Activated T-cell treated with anti-CD3 and anti-CD28 coated beads for 1 hour (primary cell): ENCODE measurements around the gene NBDY.
"Not testable (repeated sequence)": the region's sequence is repeated elsewhere in the genome, so short reads cannot be mapped to it uniquely, and the experiment has no call there.

Source experiments
- DNase-seq: peaks from one replicate; pipeline ENCODE4 v3.0.0-alpha.2; 2020; ENCODE audit warnings: low read depth

Gene NBDY, protein sequence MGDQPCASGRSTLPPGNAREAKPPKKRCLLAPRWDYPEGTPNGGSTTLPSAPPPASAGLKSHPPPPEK

DNA sequence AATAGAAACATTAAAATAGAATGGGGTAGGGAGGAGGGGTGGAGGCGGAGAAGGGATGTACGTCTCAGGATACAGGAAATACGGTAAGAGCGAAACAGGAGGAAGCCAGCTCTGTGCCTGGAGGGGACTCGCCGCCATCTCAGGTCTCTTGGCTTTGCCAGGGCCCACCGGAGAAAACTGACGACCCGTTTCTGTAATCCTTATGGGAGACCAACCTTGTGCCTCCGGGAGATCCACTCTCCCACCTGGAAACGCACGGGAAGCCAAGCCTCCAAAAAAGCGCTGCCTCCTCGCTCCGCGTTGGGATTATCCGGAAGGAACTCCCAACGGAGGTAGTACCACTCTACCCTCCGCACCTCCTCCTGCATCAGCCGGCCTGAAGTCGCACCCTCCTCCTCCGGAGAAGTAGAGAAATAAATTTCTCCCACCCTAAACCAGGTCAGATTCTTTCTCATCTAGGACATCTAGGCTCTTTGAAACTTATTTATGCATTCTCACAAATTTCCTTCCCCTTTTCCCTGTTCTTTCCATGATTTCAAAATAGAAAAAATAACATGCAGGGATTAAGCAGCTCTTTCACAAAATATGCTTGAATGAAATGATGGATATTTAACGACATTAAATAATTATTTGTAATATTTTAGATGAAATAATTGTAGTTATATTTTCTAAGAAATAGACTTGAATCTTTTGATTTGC is at the start of gene NBDY:
Gene NBDY, plus strand, starts transcription at position 92 of the 699 bp plus-strand sequence. Its CDS starts 111 bp downstream, at position 203.
- no peak for DNase-seq

DNA sequence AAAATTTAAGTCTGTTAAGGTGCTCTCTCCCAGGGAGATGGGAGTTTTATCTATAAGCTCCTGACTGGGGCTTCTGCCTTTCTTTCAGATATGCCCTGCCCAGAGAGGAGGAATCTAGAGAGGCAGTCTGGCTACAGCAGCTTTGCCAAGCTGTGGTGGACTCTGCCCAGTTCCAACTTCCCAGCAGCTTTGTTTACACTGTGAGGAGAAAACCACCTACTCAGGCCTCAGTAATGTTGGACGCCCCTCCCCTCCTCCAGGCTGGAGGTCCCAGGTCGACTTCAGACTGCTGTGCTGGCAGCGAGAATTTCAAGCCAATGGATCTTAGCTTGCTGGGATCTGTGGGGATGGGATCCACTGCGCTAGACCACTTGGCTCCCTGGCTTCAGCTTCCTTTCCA is 24.5 kb upstream of the NBDY start:
- not testable (repeated sequence) for DNase-seq

GRCh38 chrX:56726605-56727004 is 2.4 kb upstream of the NBDY start:
- DNase-seq = no peak

- no peak for DNase-seq
These were observed 1.5 kb upstream of the NBDY start for GRCh38 chrX:56727531-56727930.

GRCh38 chrX:56728321-56728720 is 722 bp upstream of the NBDY start:
- DNase-seq = no peak

DNA sequence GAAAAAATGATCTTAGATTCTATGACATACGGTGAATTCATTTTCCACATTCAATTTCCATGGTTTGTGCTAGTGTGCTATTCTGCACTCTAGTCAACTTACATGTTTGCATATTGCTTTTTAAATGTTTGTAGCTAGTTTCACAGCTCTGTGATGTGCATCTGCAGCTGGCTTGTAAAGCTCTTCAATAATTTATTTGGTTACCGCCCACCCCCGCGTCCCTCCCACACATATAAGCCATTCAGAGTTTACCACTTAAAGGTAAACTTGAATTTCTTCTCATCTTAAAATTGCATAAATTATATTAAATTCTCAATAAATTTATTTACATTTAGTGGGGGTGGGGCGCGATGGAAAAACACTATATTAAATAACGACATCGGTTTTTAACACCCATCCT is 291 bp upstream of the NBDY start:
- no peak for DNase-seq

DNA sequence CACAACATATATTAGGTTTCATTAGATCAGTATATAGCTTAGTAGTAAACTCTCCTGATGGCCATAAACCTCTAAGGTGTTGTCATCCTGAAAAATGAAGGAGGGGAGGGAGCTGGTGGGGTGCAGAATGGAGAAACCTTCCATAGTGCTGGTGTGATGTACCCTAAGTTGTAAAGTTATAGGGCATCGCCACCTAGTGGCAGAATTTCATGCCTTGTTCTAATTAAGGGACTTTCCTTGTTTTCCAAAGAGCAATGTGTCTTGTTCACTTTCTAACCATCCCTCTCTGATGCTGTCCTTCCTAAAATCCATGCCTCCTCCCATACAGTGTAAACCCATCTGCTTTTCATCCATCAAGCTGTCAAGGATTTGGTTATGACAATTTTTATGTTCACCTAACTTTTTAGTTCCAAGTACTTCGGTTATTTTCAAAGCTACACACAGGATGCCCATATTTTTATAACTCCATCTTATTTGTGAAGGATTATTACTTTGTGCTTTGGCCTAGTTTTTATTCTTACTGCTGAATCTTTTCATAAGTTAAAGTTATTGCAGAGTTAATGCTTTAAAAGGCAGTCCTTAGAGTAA is 4.5 kb downstream of the NBDY start:
- DNase-seq = peak; percentile 24

DNA sequence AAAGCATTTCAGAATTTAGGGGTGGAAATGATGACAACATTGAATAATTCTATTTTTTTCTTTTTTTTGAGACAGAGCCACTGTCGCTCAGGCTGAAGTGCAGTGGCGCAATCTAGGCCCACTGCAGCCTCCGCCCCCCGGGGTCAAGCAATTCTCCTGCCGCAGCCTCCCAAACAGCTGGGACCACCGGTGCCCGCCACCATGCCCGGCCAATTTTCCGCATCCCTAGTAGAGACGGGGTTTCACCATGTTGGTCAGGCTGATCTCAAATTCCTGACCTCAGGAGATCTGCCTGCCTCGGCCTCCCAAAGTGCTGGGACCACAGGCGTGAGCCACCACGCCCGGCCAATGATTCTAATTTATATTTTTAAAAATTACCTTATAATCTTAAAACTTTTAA is 7.2 kb downstream of the NBDY start:
- DNase-seq = no peak

GRCh38 chrX:56738670-56739069 is 9.6 kb downstream of the NBDY start:
- no peak for DNase-seq

DNA sequence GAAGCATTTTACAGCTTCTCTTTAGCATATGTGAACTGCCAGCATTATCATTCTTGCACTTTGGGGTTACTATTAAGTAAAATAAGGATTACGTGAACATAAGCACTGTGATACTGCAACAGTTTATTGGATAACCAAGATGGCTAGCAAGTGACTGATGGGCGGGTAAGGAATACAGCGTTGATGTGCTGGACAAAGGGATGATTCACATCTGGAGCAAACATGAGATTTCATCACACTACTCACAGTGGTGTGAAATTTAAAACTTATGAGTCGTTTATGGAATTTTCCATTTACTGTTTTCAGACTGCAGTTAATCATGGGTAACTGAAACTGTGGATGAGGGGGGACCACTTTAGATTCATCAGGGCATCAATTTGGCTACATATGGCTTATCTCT is 16.0 kb downstream of the NBDY start:
- DNase-seq = no peak

DNA sequence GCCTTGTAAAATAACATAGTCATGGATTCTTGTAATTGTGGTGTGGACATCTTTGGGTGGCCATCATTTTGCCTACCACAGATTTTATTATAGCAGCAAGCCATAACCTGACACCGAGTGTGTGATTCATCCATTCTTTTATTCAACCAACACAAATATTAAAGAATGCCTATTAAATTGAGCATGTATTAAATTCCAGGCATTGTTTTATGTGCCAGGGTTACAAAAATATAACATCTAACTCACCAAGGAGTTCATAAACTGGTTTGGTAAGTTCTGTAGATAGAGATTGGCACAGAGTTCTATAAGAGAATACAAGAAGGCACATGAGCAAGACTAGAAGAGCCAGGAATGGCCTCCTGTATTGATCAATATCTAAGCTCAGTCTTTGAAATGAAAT is 18.0 kb downstream of the NBDY start:
- no peak for DNase-seq

DNA sequence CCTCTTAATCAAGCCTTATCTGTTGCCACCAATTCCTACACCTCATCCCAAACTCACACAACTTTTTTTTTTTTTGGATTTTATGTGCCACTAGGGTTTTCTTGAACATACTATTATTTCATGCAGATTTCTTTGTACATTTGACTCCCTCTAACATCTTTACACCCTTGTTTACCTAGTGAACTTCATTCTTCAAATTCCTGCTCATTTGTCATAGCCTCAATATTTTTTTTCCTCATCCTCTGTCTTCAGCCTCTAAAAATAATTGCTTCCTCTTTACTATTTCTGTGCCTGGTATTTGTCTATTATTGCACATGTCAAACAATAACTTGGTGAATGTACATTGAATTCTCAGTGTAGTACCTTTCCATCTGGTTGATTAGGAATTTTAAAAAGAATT is 22.0 kb downstream of the NBDY start:
- DNase-seq = no peak

DNA sequence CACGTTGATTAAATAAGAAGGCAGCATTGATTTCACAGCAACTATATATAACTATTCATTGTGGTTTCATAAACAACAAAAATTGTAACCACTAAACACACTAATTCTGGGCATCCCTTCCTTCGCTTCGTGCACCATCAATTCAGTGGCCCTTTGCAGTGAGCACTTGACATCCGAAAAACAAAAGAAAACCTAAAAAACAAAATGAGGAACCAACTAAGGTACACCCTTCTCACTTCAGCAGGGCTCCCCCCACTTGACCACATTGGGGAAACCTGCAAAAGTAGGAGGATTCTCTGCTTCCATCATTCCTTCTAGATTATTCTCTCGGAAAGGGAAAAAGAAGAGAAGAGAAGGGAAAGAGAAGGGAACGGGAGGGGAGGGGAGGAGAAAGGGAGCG is 28.3 kb downstream of the NBDY start:
- DNase-seq = no peak

DNA sequence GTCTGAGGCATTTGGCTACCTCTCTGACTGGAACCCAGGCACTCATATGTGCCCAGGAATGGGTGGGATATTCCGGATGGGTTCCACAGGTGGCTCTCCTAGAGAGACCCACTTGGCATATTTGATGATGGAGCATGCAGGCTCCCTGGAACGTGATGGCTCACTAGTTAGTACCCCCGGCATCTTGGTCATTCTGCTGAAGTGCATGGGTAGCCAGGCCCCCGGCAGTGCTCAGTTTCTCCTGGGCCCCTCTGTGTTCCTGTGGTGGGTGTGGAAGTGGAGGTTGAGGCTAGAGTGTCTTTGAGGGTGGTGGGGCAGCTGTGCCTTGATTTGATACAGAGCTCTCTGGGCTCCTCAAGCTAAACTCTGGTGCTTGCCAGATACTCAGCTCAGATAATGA is 29.4 kb downstream of the NBDY start:
- DNase-seq = no peak

DNA sequence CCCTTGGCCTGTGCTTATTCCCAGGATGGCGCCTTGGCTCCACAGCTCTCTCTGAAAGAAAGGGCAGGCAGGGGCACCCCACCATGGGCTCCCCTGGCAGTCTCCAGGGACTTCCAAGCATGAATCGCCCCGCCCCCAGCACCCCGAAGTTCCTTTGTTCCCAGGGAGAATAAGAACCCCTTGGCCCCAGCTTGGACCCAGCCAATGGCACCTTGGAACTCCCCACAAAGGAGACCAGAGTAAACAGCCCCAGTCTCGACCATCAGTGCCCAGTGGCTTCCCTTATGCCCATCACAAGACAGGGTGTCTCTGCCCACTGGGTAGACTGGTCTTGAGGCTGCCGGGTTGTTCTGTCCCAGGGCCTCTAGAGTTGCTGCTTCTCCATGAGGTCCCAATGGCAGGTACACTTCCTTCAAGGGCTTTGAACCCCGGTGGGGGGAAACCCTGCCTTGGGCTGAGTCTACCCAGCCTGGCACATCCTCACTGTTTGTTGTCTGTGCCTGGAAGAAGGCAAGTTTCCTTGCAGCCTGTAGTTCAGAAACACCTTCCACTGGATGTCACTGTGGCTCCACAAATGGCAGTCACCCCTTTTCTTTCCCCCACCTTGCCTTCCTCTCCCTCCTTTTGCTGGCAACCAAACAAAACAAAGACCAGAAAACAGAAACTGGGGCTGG is 30.8 kb downstream of the NBDY start:
- no peak for DNase-seq

DNA sequence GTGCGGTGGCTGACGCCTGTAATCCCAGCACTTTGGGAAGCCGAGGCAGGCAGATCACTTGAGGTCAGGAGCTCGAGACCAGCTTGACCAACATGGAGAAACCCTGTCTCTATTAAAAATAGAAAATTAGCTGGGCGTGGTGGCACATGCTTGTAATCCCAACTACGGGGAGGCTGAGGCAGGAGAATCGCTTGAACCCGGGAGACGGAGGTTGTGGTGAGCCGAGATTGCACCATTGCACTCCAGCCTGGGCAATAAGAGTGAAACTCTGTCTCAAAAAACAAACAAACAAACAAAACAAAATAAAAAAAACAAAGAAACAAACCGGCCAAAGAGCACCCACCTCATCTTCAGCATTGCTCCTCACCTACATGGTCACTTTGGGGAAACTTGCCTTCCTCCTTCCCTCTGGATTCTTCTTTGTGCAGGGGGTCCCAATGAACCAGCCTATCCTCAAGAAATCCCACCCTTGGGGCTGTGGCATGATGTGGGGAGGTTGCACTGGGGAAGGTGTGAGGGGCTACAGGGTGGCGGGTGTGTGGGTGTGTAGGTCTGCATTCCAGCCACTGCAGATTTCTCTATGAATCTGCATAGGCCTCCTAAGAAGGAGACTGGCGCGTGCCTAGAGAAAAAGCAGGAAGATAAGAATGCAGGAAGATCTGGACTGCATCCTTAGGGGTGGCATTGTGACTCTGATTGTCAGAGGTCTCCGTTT is 31.5 kb downstream of the NBDY start:
- not testable (repeated sequence) for DNase-seq

GRCh38 chrX:56761167-56761566 is 32.1 kb downstream of the NBDY start:
- no peak for DNase-seq

- no peak for DNase-seq
These were observed 33.2 kb downstream of the NBDY start for GRCh38 chrX:56762220-56762619.

GRCh38 chrX:56762707-56763555 is 33.9 kb downstream of the NBDY start:
- DNase-seq = no peak

DNA sequence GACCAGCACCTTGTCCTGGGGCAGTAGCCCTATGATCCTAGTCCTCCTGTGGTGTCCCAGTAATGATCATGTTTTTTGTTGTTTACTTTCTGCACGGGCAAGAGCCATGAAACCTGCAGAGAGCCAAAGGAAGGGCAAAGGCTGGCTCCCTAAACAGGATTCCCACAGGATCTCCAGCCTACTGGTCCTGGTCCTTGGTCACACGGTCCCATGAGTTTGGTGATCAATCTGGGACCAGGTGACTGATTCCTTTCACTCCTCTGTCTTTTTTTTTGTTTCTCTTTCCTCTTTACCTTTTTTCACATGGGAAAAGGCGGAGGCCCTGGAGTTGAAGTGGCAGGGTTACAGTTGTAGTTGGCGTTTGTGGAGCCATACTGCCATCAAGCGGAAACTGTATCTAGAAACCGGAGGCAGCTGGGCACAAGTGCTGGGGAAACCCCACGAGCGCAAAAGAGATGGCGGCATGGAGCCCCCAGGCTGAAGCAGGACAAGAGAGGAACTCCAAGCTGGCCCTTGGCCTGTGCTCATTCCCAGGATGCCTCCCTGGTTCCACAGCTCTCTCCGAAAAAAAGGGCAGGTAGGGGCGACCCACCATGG is 34.6 kb downstream of the NBDY start:
- DNase-seq = no peak
